Measurements from ENCODE around the gene GLOD4.

The GLOD4 gene

GRCh38 chr17:745406-745805 is 36.7 kb downstream of the GLOD4 start:
- DNase-seq (ENCODE audit: low read depth): no peak
- TF ChIP-seq CTCF (IDR thresholded peaks at IDR 0.05; ENCODE audit: low read depth, low read length, missing control alignments): no peak
- H3K4me3 ChIP-seq (ENCODE audit: low read depth, low read length): no peak overlapping the region

GRCh38 chr17:744937-745336 is 37.1 kb downstream of the GLOD4 start:
- TF ChIP-seq CTCF (IDR thresholded peaks at IDR 0.05; ENCODE audit: low read depth, low read length, missing control alignments): no peak
- H3K4me3 ChIP-seq (ENCODE audit: low read depth, low read length): no peak overlapping the region
- no peak for DNase-seq (ENCODE audit: low read depth)

GRCh38 chr17:743139-743538 is 38.9 kb downstream of the GLOD4 start:
- no peak for TF ChIP-seq CTCF (IDR thresholded peaks at IDR 0.05; ENCODE audit: low read depth, low read length, missing control alignments)
- DNase-seq (ENCODE audit: low read depth): no peak
- H3K4me3 ChIP-seq (ENCODE audit: low read depth, low read length): no peak overlapping the region

DNA sequence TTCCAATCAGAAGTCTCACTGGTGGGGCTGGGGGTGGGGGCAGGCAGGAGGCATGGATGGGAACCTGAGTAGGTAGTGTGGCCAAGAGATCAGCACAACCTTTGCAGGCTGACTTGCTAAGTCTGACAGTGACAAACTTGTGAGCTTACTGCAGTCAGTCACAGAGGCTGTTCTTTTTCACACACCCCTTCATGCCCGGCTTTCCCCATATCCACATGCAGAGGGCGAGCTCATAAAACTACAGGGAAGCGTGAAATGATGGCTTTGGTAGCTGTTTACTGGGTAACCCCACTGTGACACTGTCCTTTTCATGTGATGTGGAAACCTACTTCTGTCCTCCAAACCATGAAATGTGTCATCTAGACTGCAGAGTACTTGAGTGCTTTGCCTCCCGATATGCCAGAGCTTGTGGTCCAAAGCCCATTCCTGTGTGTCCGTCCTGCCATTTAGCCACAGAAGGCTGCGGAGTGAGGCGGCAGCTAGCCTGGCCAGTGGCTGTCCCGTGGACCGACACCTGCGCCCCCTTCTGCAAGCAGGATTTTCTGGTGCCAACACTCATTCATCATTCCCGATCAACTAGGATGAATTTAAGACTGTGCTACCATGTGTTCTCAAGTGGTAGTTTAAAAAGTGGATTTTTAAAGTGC is 39.8 kb downstream of the GLOD4 start:
- TF ChIP-seq CTCF (IDR thresholded peaks at IDR 0.05; ENCODE audit: low read depth, low read length, missing control alignments): no peak
- no peak for DNase-seq (ENCODE audit: low read depth)
- H3K4me3 ChIP-seq (ENCODE audit: low read depth, low read length): no peak overlapping the region

DNA sequence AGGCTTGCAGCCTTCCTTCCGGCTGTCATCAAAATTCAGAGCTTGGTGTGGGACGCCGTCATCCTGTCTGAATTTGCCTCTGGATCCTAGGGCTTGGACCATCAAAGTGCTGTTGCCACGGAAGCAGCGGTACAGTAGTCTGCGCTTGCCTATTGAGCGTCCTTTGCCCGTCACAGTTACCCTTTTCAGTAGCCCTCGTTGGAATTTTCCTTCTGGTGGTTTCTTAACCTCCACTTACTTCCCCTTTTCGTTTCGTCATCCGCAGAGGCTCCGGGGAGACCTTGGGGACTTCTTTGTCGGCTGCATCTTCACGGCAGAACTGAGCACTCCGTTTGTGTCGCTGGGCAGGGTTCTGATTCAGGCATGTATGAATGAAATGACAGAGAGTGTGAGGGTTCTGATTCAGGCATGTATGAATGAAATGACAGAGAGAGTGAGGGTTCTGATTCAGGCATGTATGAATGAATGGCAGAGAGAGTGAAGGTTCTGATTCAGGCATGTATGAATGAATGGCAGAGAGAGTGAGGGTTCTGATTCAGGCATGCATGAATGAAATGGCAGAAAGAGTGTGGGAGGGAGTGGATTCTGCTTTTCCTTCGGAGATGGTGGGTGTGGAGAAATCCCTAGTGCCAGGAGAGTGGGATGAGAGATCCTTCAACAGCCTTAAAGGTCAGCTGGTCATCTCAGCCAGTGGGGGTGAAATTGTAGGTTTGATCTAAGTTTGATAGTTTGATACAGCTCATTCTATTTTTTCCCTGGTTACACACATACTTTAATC is 41.7 kb downstream of the GLOD4 start:
- no peak for TF ChIP-seq CTCF (IDR thresholded peaks at IDR 0.05; ENCODE audit: low read depth, low read length, missing control alignments)
- no peak overlapping the region for H3K4me3 ChIP-seq (ENCODE audit: low read depth, low read length)
- peak; percentile 72 for DNase-seq (ENCODE audit: low read depth)

GRCh38 chr17:737561-738113 is 44.4 kb downstream of the GLOD4 start:
- no peak for TF ChIP-seq CTCF (IDR thresholded peaks at IDR 0.05; ENCODE audit: low read depth, low read length, missing control alignments)
- no peak for DNase-seq (ENCODE audit: low read depth)
- H3K4me3 ChIP-seq (ENCODE audit: low read depth, low read length): no peak overlapping the region
